ENCODE data around the gene RSPRY1. TPM values are rescaled to one million over a fixed set of nuclear protein-coding genes. Genes with fewer than 3 reads are reported as not detected.

RSPRY1 gene
- total RNA-seq, 1 experiment from 2014 or later = 24.9 TPM

DNA sequence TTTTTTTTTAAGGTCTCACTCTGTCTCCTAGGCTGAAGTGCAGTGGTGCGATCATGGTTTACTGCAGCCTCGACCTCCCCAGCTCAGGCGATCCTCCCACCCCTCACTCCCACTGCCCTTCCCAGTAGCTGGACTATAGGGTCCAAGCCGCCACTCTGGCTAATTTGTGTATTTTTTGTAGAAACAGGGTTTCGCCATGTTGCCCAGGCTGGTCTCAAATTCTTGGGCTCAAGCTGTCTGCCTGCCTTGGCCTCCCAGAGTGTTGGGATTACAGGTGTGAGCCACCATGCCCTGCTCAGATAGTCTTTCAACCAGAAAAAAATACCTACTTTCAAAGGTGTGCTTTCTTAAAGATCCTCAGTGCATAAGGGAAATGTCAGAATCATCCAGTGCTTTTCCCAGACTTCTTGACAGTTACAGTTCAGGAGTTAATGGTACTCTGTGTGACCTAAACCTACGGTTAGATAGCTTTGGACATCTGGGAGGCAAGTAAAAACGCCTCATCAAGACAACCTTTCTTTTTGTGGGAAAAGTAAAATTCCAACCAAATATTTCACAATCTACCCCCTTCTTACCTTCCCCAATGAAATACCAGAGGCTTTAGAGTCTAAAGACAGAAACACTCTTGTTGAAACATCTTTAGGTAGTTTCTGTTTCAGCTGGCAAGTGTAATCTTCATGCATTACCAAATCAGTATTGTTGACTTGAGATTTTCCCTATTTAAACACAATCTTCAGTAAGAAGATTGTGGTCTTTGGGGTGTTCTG is 6.8 kb downstream of the RSPRY1 start:
- no peaks in the 10 kb centered on the region for H3K9me3 ChIP-seq (ENCODE audit: control insufficient read depth in 1 of 2, insufficient read depth in 1 of 2, low read depth in 1 of 2, low read length in 2 of 2)
- no peaks in the 10 kb centered on the region for H3K36me3 ChIP-seq (ENCODE audit: control insufficient read depth in 1 of 2, insufficient read depth in 2 of 2, low read length in 2 of 2)
- intact Hi-C loops (cut with micrococcal nuclease) = no loop called here
- ChIA-PET CTCF (no interaction called here), RAD21 (ENCODE audit: low non-redundant PET in 1 of 2, low total read pairs in 2 of 2, uncharacterized antibody in 2 of 2, unreplicated experiment in 2 of 2) (no interaction called here), POLR2A (no interaction called here)
- H2AFZ ChIP-seq (ENCODE audit: low read depth, low read length, poor library complexity, severe bottlenecking) = no peak overlapping the region
- H4K20me1 ChIP-seq (ENCODE audit: insufficient read depth) = no peaks in the 10 kb centered on the region
- no peak overlapping the region for H3K4me3 ChIP-seq (replicated peaks in 1 of 2; ENCODE audit: low read depth in 1 of 2, low read length in 2 of 2)
- H3K4me1 ChIP-seq (ENCODE audit: control insufficient read depth in 1 of 2, insufficient read depth in 2 of 2, low read length in 2 of 2) = peaks cover 25 to 27% of the 10 kb centered on the region in 2 experiments
- TF ChIP-seq CBX3 (IDR thresholded peaks at IDR 0.05; ENCODE audit: low read depth) (no peak), CTCF (IDR thresholded peaks at IDR 0.05 in 2 of 3, conservative IDR thresholded peaks at IDR 0.05 in 1 of 3; ENCODE audit: borderline replicate concordance in 1 of 3, insufficient read depth in 1 of 3, low read depth in 2 of 3, low read length in 2 of 3) (no peak), EGR1 (IDR thresholded peaks at IDR 0.05; ENCODE audit: low read depth) (no peak), REST (IDR thresholded peaks at IDR 0.05; ENCODE audit: low read depth) (no peak), SRF (IDR thresholded peaks at IDR 0.05; ENCODE audit: low read depth) (no peak), RAD21 (IDR thresholded peaks at IDR 0.05; ENCODE audit: low read depth) (no peak), ELF1 (IDR thresholded peaks at IDR 0.05; ENCODE audit: borderline replicate concordance, low read depth) (no peak), YY1 (IDR thresholded peaks at IDR 0.05; ENCODE audit: extremely low read depth, insufficient replicate concordance, low read depth, low read length) (no peak), FOSL1 (IDR thresholded peaks at IDR 0.05; ENCODE audit: low read depth) (no peak), EZH2phosphoT487 (IDR thresholded peaks at IDR 0.05; ENCODE audit: borderline replicate concordance) (no peak), JUND (IDR thresholded peaks at IDR 0.05) (no peak), TCF7L2 (IDR thresholded peaks at IDR 0.05; ENCODE audit: borderline replicate concordance, extremely low read depth, insufficient read depth, insufficient read length) (no peak), EZH2 (IDR thresholded peaks at IDR 0.05) (no peak), ATF3 (IDR thresholded peaks at IDR 0.05) (no peak), ZNF274 (IDR thresholded peaks at IDR 0.05; ENCODE audit: low read depth, low read length) (no peak), SIN3A (IDR thresholded peaks at IDR 0.05; ENCODE audit: low read depth) (no peak), SP1 (IDR thresholded peaks at IDR 0.05; ENCODE audit: low read depth) (no peak), MAX (IDR thresholded peaks at IDR 0.05) (no peak)
- TF ChIP-seq, protein P1, sequence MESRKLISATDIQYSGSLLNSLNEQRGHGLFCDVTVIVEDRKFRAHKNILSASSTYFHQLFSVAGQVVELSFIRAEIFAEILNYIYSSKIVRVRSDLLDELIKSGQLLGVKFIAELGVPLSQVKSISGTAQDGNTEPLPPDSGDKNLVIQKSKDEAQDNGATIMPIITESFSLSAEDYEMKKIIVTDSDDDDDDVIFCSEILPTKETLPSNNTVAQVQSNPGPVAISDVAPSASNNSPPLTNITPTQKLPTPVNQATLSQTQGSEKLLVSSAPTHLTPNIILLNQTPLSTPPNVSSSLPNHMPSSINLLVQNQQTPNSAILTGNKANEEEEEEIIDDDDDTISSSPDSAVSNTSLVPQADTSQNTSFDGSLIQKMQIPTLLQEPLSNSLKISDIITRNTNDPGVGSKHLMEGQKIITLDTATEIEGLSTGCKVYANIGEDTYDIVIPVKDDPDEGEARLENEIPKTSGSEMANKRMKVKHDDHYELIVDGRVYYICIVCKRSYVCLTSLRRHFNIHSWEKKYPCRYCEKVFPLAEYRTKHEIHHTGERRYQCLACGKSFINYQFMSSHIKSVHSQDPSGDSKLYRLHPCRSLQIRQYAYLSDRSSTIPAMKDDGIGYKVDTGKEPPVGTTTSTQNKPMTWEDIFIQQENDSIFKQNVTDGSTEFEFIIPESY (IDR thresholded peaks at IDR 0.05; ENCODE audit: extremely low read depth, insufficient replicate concordance, low read length) = no peak
- BruUV-seq (replicated peaks) = no TSS peak
- H3K9ac ChIP-seq (ENCODE audit: low read length) = no peak overlapping the region
- no peaks in the 10 kb centered on the region for H3K27me3 ChIP-seq (ENCODE audit: insufficient read depth, low read length)
- peaks cover 86% of the 10 kb centered on the region for H3K79me2 ChIP-seq (ENCODE audit: insufficient read depth, low read length)
- no peak overlapping the region for H3K27ac ChIP-seq (ENCODE audit: low read depth, low read length)
- ATAC-seq (no peak), DNase-seq (ENCODE audit: low read depth, low spot score) (no peak)
- no peaks in the 10 kb centered on the region for H3K9me2 ChIP-seq (ENCODE audit: insufficient read depth)
- no peak overlapping the region for H3K4me2 ChIP-seq (ENCODE audit: low read length)

Data from HCT116 (cell line).